ENCODE measurements around the gene ZFHX3.

ZFHX3 gene

DNA sequence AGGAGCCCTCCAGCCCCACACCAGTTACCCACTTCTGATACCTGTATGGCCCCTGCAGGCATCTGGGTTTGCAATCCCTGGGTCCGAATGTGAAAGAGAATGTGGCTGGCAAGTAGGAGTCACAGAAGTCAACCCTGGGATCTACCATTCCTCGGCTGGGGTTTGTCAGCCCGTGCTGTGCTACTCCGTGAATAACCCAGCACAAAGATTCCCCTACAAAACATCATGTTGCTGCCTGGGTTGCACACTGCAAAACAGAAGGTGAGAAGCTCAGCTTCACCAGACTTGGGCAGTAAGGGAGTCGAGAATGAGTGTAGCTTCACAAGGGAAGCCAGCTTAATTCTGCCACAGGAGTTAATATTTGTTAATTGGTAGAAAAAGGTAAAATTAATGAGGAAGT, 137.1 kb downstream of the ZFHX3 start:
- TF ChIP-seq, protein P1, sequence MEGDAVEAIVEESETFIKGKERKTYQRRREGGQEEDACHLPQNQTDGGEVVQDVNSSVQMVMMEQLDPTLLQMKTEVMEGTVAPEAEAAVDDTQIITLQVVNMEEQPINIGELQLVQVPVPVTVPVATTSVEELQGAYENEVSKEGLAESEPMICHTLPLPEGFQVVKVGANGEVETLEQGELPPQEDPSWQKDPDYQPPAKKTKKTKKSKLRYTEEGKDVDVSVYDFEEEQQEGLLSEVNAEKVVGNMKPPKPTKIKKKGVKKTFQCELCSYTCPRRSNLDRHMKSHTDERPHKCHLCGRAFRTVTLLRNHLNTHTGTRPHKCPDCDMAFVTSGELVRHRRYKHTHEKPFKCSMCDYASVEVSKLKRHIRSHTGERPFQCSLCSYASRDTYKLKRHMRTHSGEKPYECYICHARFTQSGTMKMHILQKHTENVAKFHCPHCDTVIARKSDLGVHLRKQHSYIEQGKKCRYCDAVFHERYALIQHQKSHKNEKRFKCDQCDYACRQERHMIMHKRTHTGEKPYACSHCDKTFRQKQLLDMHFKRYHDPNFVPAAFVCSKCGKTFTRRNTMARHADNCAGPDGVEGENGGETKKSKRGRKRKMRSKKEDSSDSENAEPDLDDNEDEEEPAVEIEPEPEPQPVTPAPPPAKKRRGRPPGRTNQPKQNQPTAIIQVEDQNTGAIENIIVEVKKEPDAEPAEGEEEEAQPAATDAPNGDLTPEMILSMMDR (IDR thresholded peaks at IDR 0.05; ENCODE audit: low read depth, low read length) = no peak
- no peak for DNase-seq (ENCODE audit: extremely low read depth, low read depth)

DNA sequence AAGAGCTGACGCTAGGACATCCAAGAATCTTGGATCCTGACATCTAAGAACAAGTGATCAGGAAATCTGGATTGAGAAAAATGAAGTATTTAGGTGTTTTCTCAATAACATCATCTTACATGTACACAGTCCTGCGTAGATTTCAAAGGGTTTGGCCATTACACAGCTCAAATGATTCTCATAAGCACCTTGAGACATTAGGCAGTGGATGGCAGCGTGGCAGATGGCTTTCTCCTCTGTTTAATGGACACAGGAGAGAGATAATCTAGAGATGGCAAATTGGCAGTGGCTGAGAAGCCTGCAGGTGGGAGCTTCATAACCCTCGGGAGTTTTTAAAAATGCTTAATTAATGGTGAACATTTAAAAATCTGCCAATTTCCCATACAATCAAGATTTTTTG, 137.5 kb downstream of the ZFHX3 start:
- DNase-seq (ENCODE audit: extremely low read depth, low read depth) = no peak
- TF ChIP-seq, protein P1 (IDR thresholded peaks at IDR 0.05; ENCODE audit: low read depth, low read length) = no peak

DNA sequence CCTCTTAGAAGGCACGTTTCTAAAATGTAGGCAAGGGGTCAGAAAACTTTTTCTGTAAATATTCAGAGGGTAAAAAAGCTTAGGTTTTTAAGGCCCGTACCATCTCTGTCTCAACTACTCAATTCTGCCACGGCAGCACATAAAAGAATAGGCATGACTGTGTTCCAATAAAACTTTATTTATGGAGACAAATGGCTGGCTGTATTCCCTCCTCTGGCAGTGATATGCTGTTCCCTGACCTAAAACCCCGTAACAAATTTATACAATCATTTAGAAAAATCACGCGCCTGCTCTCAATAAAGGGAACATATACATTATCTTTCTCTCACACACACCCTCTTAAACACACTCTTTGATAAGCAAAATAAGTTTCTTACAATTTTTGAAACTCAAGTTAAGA, 138.7 kb downstream of the ZFHX3 start:
- no peak for DNase-seq (ENCODE audit: extremely low read depth, low read depth)
- TF ChIP-seq, protein P1 (IDR thresholded peaks at IDR 0.05; ENCODE audit: low read depth, low read length) = no peak

DNA sequence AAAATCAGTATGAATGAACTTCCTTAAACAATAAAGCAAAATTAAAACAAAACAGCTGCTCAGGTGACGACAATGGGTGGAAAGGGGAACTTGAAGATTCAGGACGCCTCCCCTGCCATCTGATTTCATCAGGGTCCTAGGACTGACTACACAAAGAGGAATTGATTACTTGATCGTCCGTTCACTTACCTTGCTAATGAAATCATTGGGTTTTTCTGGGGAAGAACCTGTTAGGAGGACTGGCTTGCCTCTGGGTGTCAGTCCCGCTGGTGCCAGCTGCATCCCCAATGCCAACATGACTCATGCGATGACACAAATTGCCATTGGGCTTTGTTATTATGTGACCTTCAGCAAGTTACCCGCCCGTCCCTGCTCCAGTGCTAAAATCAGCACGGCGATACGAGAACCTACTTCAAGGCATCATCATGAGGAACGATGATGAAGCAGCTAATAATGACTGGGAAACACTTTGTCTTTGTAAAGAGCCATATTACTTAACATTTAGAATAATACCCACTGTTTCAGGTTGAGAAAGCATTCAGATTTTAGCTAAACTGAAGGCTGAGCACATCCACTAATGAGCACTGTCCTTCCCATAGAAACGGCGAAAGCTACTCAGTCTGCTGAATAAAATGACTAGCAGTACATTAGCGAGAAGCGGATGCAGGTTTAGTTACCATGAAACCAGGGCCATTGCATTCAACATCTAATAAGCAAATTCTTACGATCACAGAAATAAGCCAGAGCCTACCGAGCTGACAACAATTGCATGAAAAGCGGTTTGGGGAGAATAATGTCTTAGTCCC, 139.4 kb downstream of the ZFHX3 start:
- TF ChIP-seq, protein P1 (IDR thresholded peaks at IDR 0.05; ENCODE audit: low read depth, low read length) = no peak
- DNase-seq (ENCODE audit: extremely low read depth, low read depth) = no peak

DNA sequence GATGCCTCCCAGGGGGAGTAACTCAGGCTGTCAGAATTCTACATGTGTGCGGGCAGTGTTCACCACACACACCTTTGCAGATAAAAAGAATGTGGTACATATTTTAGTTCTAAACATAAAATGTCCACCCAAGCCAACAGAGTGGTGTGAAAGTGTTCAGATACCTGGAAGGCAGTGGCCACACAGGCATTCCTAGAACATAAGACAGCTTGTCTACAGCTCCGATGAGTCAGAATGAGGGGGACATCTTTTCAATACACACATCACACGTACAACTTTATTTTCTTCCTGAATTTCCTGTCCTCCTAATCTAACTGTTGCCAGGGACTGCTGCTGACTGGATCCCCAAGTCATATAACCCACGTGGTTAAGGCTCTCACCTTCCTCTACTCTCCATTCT, 142.3 kb downstream of the ZFHX3 start:
- DNase-seq (ENCODE audit: extremely low read depth, low read depth) = no peak
- TF ChIP-seq, protein P1 (IDR thresholded peaks at IDR 0.05; ENCODE audit: low read depth, low read length) = no peak

DNA sequence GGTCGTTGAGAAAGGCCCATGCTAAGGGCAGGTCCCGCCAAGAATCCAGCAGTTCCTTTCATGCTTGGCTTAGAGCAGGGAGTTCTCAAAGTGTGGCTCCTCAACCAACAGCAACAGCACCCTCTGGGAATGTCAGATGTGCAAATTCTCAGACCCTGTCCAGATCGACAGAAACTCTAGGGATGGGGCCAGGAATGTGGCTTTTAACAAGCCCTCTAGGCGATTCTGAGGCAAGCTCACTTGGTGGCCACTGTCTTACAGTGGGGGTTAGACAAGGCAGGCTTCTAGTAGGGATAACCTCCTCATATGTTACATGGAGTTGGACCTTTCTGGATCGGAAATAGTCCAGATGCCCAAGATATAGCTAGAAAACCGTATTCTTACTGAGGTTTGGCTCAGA, 144.8 kb downstream of the ZFHX3 start:
- TF ChIP-seq, protein P1 (IDR thresholded peaks at IDR 0.05; ENCODE audit: low read depth, low read length) = no peak
- DNase-seq (ENCODE audit: extremely low read depth, low read depth) = no peak

DNA sequence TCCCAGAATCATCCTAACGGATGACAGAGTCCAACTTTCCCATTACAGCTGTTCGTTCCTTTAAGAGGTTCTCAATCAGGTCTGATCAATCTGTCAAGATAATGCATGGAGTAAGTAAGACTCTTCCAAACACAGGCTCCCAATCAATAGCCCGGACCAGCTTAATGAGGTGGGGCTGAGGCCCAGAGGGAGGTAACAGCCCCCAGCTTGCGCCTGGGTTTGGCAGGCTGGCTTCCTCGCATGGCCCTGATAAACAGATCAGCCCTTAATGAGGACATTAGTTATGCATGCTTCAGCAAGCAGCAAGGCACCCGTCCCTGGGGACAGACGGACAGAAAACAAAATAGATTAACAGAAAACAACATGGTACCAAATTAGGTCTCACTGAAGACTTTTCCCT, 145.7 kb downstream of the ZFHX3 start:
- DNase-seq (ENCODE audit: extremely low read depth, low read depth) = no peak
- TF ChIP-seq, protein P1 (IDR thresholded peaks at IDR 0.05; ENCODE audit: low read depth, low read length) = no peak

Data from AG09319 (cell line).